Astrocyte (in vitro differentiated cells and primary cell): ENCODE measurements around the gene TMSB10. TPM values are rescaled to one million over a fixed set of nuclear protein-coding genes. Genes with fewer than 3 reads are reported as not detected.

Experiments
- DNase-seq: peaks from one replicate; pipeline ENCODE4 v3.0.0-alpha.2; 2010; ENCODE audit warnings: low read depth
- FAIRE-seq: peaks from 2 replicates; lab custom pipeline; 2011; peaks lifted over from hg19 to GRCh38; lab: Jason Lieb, UNC
- H2AFZ ChIP-seq: 2 replicates; pipeline ENCODE4 v1.6.0; 2012; ENCODE audit warnings: low read depth, low read length, inconsistent platforms
- H3K27ac ChIP-seq: 2 replicates; pipeline ENCODE4 v1.5.1; 2011; ENCODE audit warnings: low read depth, low read length, inconsistent platforms
- H3K27me3 ChIP-seq: 2 replicates; pipeline ENCODE4 v1.6.0; 2011; ENCODE audit warnings: low read length, inconsistent platforms; ENCODE audit not compliant: insufficient read depth
- H3K36me3 ChIP-seq: 2 replicates; pipeline ENCODE4 v1.5.1; 2011; ENCODE audit warnings: low read length, inconsistent platforms; ENCODE audit not compliant: insufficient read depth
- H3K4me1 ChIP-seq: 2 replicates; pipeline ENCODE4 v1.5.1; 2011; ENCODE audit warnings: low read length, inconsistent platforms; ENCODE audit not compliant: insufficient read depth
- H3K4me2 ChIP-seq: 2 replicates; pipeline ENCODE4 v1.6.0; 2012; ENCODE audit warnings: low read length, inconsistent platforms
- H3K4me3 ChIP-seq: 2 replicates; pipeline ENCODE4 v1.5.1; 2011; ENCODE audit warnings: low read depth, mild to moderate bottlenecking, low read length, inconsistent platforms; ENCODE audit not compliant: insufficient read depth
- H3K79me2 ChIP-seq: 2 replicates; pipeline ENCODE4 v1.6.0; 2012; ENCODE audit warnings: mild to moderate bottlenecking, low read length, inconsistent platforms; ENCODE audit not compliant: insufficient read depth
- H3K9ac ChIP-seq: 2 replicates; pipeline ENCODE4 v1.6.0; 2012; ENCODE audit warnings: mild to moderate bottlenecking, low read length, inconsistent platforms
- H3K9me3 ChIP-seq: 2 replicates; pipeline ENCODE4 v1.5.1; 2012; ENCODE audit warnings: low read depth, mild to moderate bottlenecking, low read length, inconsistent platforms; ENCODE audit not compliant: insufficient read depth
- H4K20me1 ChIP-seq: 2 replicates; pipeline ENCODE4 v1.6.0; 2012; ENCODE audit warnings: low read length, inconsistent platforms; ENCODE audit not compliant: insufficient read depth
- H3K27ac Mint-ChIP-seq: one replicate; pipeline ENCODE4 v1.8.0; 2021; ENCODE audit warnings: mild to moderate bottlenecking, mixed read lengths; ENCODE audit not compliant: unreplicated experiment
- H3K27me3 Mint-ChIP-seq: one replicate; pipeline ENCODE4 v1.8.0; 2021; ENCODE audit warnings: low read depth, mixed read lengths; ENCODE audit not compliant: unreplicated experiment
- H3K36me3 Mint-ChIP-seq: one replicate; pipeline ENCODE4 v1.8.0; 2021; ENCODE audit warnings: low read depth, mixed read lengths; ENCODE audit not compliant: unreplicated experiment
- H3K4me1 Mint-ChIP-seq: one replicate; pipeline ENCODE4 v1.8.0; 2021; ENCODE audit warnings: low read depth, mixed read lengths; ENCODE audit not compliant: unreplicated experiment
- H3K4me3 Mint-ChIP-seq: one replicate; pipeline ENCODE4 v1.8.0; 2021; ENCODE audit warnings: mild to moderate bottlenecking, moderate library complexity, mixed read lengths; ENCODE audit not compliant: unreplicated experiment
- H3K9me3 Mint-ChIP-seq: one replicate; pipeline ENCODE4 v1.8.0; 2021; ENCODE audit warnings: mild to moderate bottlenecking, mixed read lengths; ENCODE audit not compliant: unreplicated experiment
- EZH2 ChIP-seq: IDR thresholded peaks from 2 replicates; pipeline ENCODE4 v1.6.1; 2012; ENCODE audit warnings: mild to moderate bottlenecking, low read length, inconsistent platforms; ENCODE audit not compliant: insufficient read depth
- total RNA-seq: library from RNA; stranded (reverse); gene quantifications from 2 replicates; pipeline ENCODE4 v1.2.1, GENCODE V29; 2021
- TF ChIP-seq, protein P1 (sequence below): IDR thresholded peaks from 2 replicates; pipeline ENCODE4 v1.5.1; 2011; ENCODE audit warnings: low read depth, mild to moderate bottlenecking, inconsistent platforms, low read length, moderate library complexity; ENCODE audit not compliant: insufficient read depth

Gene TMSB10
- total RNA-seq, 1 donor from 2014 or later: 3,439 TPM

- peaks cover 29% of the 10 kb centered on the region for H3K4me1 ChIP-seq
- TF ChIP-seq, protein P1, sequence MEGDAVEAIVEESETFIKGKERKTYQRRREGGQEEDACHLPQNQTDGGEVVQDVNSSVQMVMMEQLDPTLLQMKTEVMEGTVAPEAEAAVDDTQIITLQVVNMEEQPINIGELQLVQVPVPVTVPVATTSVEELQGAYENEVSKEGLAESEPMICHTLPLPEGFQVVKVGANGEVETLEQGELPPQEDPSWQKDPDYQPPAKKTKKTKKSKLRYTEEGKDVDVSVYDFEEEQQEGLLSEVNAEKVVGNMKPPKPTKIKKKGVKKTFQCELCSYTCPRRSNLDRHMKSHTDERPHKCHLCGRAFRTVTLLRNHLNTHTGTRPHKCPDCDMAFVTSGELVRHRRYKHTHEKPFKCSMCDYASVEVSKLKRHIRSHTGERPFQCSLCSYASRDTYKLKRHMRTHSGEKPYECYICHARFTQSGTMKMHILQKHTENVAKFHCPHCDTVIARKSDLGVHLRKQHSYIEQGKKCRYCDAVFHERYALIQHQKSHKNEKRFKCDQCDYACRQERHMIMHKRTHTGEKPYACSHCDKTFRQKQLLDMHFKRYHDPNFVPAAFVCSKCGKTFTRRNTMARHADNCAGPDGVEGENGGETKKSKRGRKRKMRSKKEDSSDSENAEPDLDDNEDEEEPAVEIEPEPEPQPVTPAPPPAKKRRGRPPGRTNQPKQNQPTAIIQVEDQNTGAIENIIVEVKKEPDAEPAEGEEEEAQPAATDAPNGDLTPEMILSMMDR: no peak
- TF ChIP-seq EZH2: no peak
- Mint-ChIP-seq H3K36me3 (no peaks in the 10 kb centered on the region), H3K27me3 (no peaks in the 10 kb centered on the region), H3K4me1 (peaks cover 33% of the 10 kb centered on the region), H3K4me3 (no peak overlapping the region), H3K9me3 (no peaks in the 10 kb centered on the region), H3K27ac (no peak overlapping the region)
- DNase-seq (no peak), FAIRE-seq (no peak)
- no peaks in the 10 kb centered on the region for H3K36me3 ChIP-seq
- no peaks in the 10 kb centered on the region for H3K27me3 ChIP-seq
- no peak overlapping the region for H3K9ac ChIP-seq
- H2AFZ ChIP-seq: no peak overlapping the region
- no peak overlapping the region for H3K4me2 ChIP-seq
- H3K27ac ChIP-seq: no peak overlapping the region
- no peaks in the 10 kb centered on the region for H4K20me1 ChIP-seq
- H3K79me2 ChIP-seq: no peaks in the 10 kb centered on the region
- H3K9me3 ChIP-seq: no peaks in the 10 kb centered on the region
- no peak overlapping the region for H3K4me3 ChIP-seq
Observed at GRCh38 chr2:84899304-84900204, 5.9 kb upstream of the TMSB10 start.

GRCh38 chr2:84900971-84901370 lies 4.5 kb upstream of the TMSB10 start:
- DNase-seq (no peak), FAIRE-seq (no peak)
- no peak overlapping the region for H2AFZ ChIP-seq
- H3K9ac ChIP-seq: no peak overlapping the region
- peaks cover 20% of the 10 kb centered on the region for H3K4me1 ChIP-seq
- H4K20me1 ChIP-seq: peaks cover 2% of the 10 kb centered on the region
- H3K27me3 Mint-ChIP-seq: no peaks in the 10 kb centered on the region
- H3K27me3 ChIP-seq: no peaks in the 10 kb centered on the region
- no peaks in the 10 kb centered on the region for H3K9me3 ChIP-seq
- H3K9me3 Mint-ChIP-seq: no peaks in the 10 kb centered on the region
- peaks cover under 1% of the 10 kb centered on the region for H3K36me3 Mint-ChIP-seq
- no peak overlapping the region for H3K4me3 ChIP-seq
- H3K4me2 ChIP-seq: no peak overlapping the region
- H3K4me3 Mint-ChIP-seq: no peak overlapping the region
- H3K4me1 Mint-ChIP-seq: peaks cover 23% of the 10 kb centered on the region
- H3K27ac ChIP-seq: no peak overlapping the region
- peaks cover 5% of the 10 kb centered on the region for H3K79me2 ChIP-seq
- H3K36me3 ChIP-seq: no peaks in the 10 kb centered on the region
- H3K27ac Mint-ChIP-seq: peak overlapping the region; percentile 27
- TF ChIP-seq, protein P1: no peak
- TF ChIP-seq EZH2: no peak
